GM20431 (cell line): ENCODE measurements around the gene ABL2.

ENCODE experiments used
- in situ Hi-C: fragments of 300-500 bp; cut with MseI, MboI; formaldehyde crosslinking; loops from one replicate; pipeline ENCODE4 v1.15.0; 2020; ENCODE audit warnings: low sequenced_read_pairs; ENCODE audit not compliant: unreplicated experiment

The ABL2 gene

DNA sequence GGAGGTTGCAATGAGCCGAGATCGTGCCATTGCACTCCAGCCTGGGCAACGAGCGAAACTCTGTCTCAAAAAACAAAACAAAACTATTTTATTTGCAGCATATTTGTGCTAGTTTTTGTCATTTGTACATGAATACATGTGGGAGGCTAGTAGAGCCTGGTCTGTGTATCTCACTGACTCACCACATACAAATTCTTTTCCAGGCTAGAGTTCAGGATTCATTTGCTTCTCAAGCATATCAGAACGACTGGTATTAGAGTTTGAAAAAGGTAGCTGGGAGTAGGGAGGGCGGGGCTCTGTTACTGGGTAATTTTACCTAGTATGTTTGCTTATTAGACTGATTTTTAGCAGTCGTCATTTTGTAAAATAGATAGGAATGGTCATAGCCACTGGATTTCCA lies 152.1 kb downstream of the ABL2 start:
- in situ Hi-C loops = loop anchor here (25.0 kb wide), 1 partner anchor 285 kb away; the partner anchor contains the start of gene AXDND1

DNA sequence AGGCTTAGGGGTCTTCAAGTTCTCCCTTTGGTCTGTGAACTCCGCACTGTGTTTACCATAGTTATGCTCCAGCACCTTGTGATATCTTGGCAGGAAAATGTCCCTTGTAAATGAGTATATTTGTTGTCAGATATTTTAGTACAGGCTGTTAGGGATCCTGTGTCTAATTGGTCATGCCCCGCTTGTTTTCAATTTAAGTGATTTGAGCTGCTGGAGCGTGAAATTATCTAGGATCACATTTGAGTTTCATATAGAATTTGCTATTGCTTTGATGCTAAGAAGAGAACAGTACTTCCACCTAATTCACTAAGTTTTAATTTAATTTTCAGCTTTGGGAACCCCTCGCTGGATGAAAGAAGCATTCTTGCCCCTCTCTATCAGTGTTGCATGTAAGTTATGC lies 163.0 kb downstream of the ABL2 start:
- in situ Hi-C loops = no loop called here

DNA sequence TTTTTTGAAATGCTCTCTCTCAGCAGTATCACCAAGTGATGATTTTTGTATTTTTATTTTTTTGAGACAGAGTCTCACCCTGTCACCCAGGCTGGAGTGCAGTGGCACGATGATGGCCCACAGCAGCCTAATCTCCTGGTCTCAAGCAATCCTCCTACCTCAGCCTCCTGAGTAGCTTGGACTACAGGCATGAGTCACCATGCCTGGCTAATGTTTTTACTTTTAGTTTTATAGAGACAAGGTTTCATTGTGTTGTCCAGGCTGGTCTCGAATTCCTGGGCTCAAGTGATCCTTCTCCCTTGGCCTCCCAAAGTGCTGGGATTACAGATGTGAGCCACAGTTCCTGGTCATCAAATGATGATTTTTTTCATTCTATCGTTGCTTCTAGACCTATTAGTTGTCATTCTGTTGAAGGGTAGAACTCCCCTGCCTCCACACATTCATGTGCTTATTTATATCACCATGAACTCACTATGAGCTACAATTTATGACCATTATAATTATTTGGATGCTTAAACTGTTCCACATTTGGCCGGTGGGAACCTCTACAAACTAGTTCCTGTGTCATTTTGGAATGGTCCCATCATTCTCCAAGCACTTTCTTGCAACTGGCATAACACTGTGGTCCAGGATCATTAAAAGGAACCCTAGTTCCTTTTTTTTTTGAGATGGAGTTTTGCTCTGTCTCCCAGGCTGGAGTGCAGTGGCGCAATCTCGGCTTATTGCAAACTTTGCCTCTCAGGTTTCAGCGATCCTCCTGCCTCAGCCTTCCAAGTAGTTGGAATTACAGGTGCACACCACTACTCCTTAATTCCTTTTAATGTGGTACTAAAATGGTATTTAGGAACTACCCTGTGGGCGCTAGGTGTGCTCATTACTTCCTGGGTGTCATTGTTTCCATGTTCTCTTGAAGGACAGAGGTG lies 167.9 kb downstream of the ABL2 start:
- in situ Hi-C loops = no loop called here

DNA sequence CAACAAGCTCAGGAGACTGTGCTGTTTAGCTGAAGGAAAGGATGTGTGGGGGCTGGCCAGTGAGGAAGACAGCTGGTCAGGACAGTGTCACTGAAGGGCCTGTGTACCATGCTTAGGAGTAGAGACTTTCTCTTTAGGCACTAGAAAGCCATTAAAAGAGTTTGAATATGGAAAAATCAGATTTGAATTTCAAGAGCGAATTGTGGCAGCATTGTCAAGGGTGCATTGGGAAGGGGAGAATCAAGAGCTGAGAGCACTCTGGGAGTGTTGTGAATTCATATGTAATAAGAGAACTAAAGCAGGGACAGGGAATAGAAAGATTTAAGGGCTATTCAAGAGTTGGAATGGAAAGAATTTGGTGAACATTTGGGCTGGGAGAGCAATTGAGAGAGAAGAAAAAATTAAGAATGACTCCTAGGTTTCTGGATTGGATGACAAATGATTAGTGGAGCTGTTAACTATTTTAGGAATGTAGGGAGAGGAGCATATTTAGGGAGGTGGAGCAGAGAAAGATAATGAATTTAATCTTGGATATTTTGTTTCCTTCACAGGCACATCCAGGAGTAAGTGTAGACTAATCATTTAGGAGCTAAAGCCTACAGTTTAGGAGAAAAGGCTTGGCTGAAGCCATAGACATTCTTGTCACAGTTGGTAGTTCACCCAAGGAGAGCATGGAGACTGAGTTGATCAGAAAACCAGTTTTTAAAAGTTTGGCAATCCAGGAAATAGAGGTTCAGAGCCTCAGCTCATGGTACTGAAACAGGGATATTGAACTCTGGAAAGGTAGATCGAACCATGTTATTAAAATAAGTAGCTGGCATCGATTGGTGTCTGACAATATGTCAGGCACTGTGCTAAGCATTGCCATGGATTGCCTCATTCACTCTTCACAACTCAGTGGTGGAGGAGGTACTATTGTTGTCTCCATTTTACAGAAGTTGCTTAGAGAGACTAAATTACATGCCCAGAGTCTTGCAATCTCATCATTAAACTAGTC lies 170.7 kb downstream of the ABL2 start:
- in situ Hi-C loops = no loop called here

DNA sequence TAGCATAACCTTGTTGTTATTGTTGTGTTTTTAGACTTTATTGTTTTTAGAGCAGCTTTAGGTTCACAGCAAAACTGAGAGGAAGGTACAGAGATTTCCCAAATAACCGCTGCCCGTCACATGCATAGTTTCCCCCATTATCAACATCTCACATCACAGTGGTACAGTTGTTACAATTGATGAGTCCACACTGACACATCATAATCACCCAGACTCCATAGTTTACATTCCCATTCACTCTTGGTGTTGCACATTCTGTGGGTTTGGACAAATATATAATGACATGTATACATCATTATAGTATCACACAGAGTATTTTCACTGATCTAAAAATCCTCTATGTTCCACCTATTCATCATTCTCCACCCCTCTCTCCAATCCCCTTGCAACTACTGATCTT lies 173.5 kb downstream of the ABL2 start:
- in situ Hi-C loops = no loop called here

DNA sequence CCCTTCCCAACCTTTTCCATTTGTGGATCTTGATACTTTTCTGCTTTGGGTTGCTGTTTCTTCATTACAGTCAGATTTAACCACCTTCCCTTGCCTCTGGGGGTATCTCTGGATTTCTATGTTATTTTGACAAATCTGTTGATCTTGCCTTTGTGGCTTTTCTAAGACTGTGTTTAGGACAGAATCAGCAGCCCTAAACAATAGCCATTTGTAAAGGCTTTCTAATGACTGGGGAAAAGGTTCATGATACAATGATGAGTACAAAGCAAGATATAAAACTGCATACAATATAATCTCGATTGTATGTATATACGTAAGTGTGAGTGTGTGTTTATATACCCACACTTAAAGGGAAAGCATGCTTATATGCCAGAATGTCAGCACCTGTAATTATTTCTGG lies 176.0 kb downstream of the ABL2 start:
- in situ Hi-C loops = no loop called here

DNA sequence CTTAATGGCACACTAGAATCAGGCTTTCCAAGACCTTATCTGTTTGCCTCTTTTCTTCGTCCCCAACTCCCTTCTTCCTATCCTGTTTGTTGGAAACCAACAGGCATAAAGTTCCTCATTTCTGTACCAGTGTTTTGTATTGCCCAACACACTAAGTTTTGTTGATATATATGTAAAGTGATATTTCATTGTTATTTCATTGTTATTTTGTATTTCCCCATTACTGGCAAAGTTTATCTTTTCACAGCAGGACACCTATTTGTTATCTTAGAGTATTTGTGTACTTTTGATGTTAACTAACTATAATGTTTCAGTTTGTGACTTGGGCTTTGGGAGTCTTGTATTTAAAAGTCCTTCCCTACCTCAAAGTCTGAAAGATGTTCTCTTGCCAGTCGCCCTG lies 176.7 kb downstream of the ABL2 start:
- in situ Hi-C loops = no loop called here
